Astrocyte (in vitro differentiated cells and primary cell): Measurements from ENCODE around the gene PELI3.

Experiments
- CTCF ChIP-seq: IDR thresholded peaks from 2 replicates; pipeline ENCODE4 v1.5.1; 2011; ENCODE audit warnings: low read depth, mild to moderate bottlenecking, inconsistent platforms, low read length, moderate library complexity; ENCODE audit not compliant: insufficient read depth
- EZH2 ChIP-seq: IDR thresholded peaks from 2 replicates; pipeline ENCODE4 v1.6.1; 2012; ENCODE audit warnings: mild to moderate bottlenecking, low read length, inconsistent platforms; ENCODE audit not compliant: insufficient read depth

- TF ChIP-seq CTCF (no peak), EZH2 (no peak)
These were observed 8.9 kb downstream of the PELI3 start for GRCh38 chr11:66475349-66476172.
